GM10248 (cell line): ENCODE measurements around the gene ABCB10.
A peak's percentile ranks its signal among the peaks of the same experiment; 100 is the strongest.
"Not testable (repeated sequence)": the region's sequence is repeated elsewhere in the genome, so short reads cannot be mapped to it uniquely, and the experiment has no call there.

Source experiments
- CTCF ChIA-PET: fragments of 300-600 bp; sonication (Branson Sonifier 250); formaldehyde crosslinking; extraction: SDS; loops from one replicate; lab custom pipeline; 2021; ENCODE audit warnings: antibody characterized with exemption; lab: Yijun Ruan, JAX
- POLR2A ChIA-PET: fragments of 350-650 bp; sonication (Branson Sonifier 250); formaldehyde crosslinking; extraction: SDS; loops from one replicate; lab custom pipeline; 2020; ENCODE audit warnings: antibody characterized with exemption; lab: Yijun Ruan, JAX
- DNase-seq: peaks from one replicate; pipeline ENCODE4 v3.0.0; 2012; ENCODE audit errors: extremely low spot score
- CTCF ChIP-seq: IDR thresholded peaks from 2 replicates; pipeline ENCODE4 v1.5.1; 2012; ENCODE audit warnings: mild to moderate bottlenecking, low read depth; ENCODE audit errors: extremely low read depth, missing control alignments, control extremely low read depth

ABCB10 gene

GRCh38 chr1:229485318-229485717 lies 73.2 kb downstream of the ABCB10 start:
- ChIA-PET CTCF (interaction anchor here (8.9 kb wide), 1 partner anchor 9 kb away, joined by 86 read pairs; no protein-coding TSS in a partner anchor), POLR2A (no interaction called here)
- DNase-seq = no peak
- no peak for TF ChIP-seq CTCF

GRCh38 chr1:229482511-229482910 lies 76.0 kb downstream of the ABCB10 start:
- DNase-seq = no peak
- TF ChIP-seq CTCF = no peak
- CTCF ChIA-PET = interaction anchor here (0.7 to 8.9 kb wide), 29 partner anchors 9 to 818 kb away, joined by 3 to 126 read pairs (median 4); partner anchors contain the start of gene NUP133
- POLR2A ChIA-PET = no interaction called here

GRCh38 chr1:229480495-229480894 lies 78.0 kb downstream of the ABCB10 start:
- no peak for DNase-seq
- POLR2A ChIA-PET = interaction anchor here (0.6 kb wide), 2 partner anchors 671 to 767 kb away, joined by 4 to 7 read pairs; no protein-coding TSS in a partner anchor
- CTCF ChIA-PET = interaction anchor here (1.2 to 8.9 kb wide), 14 partner anchors 9 to 816 kb away, joined by 3 to 126 read pairs (median 6); no protein-coding TSS in a partner anchor
- no peak for TF ChIP-seq CTCF

- TF ChIP-seq CTCF = no peak
- CTCF ChIA-PET = interaction anchor here (1.2 to 8.9 kb wide), 13 partner anchors 10 to 815 kb away, joined by 3 to 126 read pairs (median 5); no protein-coding TSS in a partner anchor
- POLR2A ChIA-PET = interaction anchor here (0.6 kb wide), 2 partner anchors 672 to 767 kb away, joined by 4 to 7 read pairs; no protein-coding TSS in a partner anchor
- peak; percentile 62 for DNase-seq
Observed at GRCh38 chr1:229479660-229480399, 78.7 kb downstream of the ABCB10 start.

- ChIA-PET POLR2A (no interaction called here), CTCF (interaction anchor here (1.5 to 8.9 kb wide), 3 partner anchors 15 to 220 kb away, joined by 3 to 126 read pairs (median 86); no protein-coding TSS in a partner anchor)
- DNase-seq = peak; percentile 32
- TF ChIP-seq CTCF = no peak
Observed at GRCh38 chr1:229478852-229479251, 79.7 kb downstream of the ABCB10 start.

GRCh38 chr1:229475859-229476258 lies 82.6 kb downstream of the ABCB10 start:
- POLR2A ChIA-PET = not testable (repeated sequence)
- CTCF ChIA-PET = interaction anchor here (0.9 to 2.3 kb wide), 4 partner anchors 23 to 811 kb away, joined by 3 to 9 read pairs (median 4); no protein-coding TSS in a partner anchor

More at GRCh38 chr1:229475859-229476258, 82.6 kb downstream of the ABCB10 start:
- DNase-seq = not testable (repeated sequence)
